NCI-H345 treated with DMSO at 0.1 percent for 48 hours (cell line): ENCODE data around the gene CC2D1A.
A peak's percentile ranks its signal among the peaks of the same experiment; 100 is the strongest.

Experiments used
- DNase-seq: peaks from one replicate; lab custom pipeline; 2025; ENCODE audit not compliant: unreplicated experiment; lab: John Stamatoyannopoulos, UW

CC2D1A gene

GRCh38 chr19:13932911-13933393 lies 27.0 kb downstream of the CC2D1A start:
- no peak for DNase-seq

GRCh38 chr19:13934785-13935109 lies 28.7 kb downstream of the CC2D1A start:
- DNase-seq: no peak

DNA sequence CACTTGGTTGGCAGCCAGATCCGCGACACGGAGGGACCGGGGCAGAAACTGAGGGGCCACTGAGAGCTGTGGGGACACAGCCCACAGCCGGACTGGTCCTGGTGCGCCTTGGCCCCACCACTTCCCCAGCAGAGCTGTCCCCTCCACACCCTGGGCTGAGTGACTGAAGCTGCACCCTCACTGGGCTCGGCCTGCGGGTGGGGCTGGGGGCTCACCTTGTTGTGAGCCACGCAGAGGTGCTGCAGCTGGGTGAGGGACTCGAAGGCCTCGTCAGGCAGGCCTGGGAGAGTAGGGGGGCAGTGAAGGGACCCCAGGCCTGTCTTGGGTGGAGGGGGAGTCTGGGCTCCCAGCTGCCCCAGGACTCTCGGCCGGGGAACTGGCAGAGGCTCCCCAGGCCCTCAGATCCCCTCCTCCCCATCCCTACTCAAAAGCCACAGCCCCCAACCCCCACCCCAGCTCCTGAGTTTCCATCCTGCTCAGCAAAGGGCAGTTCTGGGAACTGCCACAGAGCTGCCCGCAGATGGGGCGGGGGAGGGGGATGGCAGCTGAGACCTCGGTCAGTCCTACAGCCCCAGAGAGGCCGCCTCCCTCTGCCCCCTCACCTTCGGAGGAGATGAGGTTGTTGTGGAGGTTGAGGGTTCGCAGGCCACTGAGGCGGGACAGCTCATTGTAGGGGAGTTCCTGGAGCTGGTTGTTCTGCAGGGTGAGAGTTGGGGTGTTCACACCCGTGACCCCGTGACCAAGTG lies 29.9 kb downstream of the CC2D1A start:
- DNase-seq: no peak

DNA sequence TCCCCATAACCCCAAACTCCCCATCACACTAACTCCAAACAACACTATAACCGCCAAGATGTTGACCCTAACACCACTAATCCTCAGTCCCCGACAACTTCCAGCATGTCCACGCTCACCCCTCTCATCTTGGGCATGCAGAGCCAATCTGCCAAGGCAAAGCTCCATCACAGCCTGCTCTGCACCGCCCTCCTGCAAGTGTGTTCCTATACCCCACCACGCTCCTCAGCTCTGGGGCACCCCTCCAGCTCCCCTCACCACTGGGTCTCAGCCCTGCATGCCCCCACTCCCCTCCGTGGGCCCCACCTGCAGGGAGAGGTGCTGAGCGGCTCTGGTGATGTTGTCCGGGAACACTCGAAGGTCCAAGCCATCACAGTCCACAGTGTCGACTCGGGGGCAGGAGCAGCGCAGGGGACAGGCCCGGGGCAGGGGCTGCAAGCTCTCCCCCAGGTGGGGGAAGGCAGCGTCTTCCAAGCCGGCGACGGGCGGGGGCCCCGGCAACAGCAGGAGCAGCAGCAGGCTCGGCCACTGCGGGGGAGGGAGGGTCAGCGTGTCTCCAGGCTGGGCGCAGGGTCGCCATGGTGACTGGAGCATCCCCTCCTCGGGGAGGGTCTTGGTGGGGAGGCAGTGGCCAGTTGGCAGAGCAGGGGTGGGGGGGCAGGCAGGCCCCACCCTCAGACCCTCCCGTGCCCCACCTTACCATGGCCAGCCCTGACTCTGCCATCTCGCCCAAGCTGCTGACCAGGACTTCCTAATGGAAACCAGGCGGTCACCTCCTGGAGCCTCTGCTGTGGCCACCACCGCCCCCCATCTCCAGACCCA lies 31.7 kb downstream of the CC2D1A start:
- no peak for DNase-seq

GRCh38 chr19:13938301-13939064 lies 32.5 kb downstream of the CC2D1A start, which contains the start of gene PODNL1:
Gene PODNL1, minus strand, starts transcription at chr19:13938417. Its CDS starts 236 bp downstream, at chr19:13938181.
- no peak for DNase-seq

- no peak for DNase-seq
Observed at GRCh38 chr19:13942023-13942684, 36.2 kb downstream of the CC2D1A start.

GRCh38 chr19:13946414-13946813 lies 40.4 kb downstream of the CC2D1A start:
- no peak for DNase-seq

DNA sequence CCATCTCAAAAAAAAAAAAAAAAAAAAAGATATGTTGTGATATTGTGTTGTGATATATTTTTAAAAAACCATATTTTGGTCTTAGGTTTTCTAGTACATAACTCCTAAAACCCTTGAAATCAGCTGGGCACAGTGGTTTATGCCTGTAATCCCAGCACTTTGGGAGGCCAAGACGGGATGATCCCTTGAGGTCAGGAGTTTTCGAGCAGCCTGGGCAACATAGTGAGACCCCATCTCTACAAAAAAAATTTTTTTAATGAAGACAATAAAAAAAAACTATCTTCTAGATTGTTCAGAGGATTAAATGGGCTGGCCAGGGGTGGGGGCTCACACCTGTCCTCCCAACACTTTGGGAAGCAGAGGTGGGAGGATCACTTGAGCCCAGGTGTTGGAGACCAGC lies 45.0 kb downstream of the CC2D1A start:
- DNase-seq: no peak

GRCh38 chr19:13951799-13952153 lies 45.8 kb downstream of the CC2D1A start:
- DNase-seq: no peak

DNA sequence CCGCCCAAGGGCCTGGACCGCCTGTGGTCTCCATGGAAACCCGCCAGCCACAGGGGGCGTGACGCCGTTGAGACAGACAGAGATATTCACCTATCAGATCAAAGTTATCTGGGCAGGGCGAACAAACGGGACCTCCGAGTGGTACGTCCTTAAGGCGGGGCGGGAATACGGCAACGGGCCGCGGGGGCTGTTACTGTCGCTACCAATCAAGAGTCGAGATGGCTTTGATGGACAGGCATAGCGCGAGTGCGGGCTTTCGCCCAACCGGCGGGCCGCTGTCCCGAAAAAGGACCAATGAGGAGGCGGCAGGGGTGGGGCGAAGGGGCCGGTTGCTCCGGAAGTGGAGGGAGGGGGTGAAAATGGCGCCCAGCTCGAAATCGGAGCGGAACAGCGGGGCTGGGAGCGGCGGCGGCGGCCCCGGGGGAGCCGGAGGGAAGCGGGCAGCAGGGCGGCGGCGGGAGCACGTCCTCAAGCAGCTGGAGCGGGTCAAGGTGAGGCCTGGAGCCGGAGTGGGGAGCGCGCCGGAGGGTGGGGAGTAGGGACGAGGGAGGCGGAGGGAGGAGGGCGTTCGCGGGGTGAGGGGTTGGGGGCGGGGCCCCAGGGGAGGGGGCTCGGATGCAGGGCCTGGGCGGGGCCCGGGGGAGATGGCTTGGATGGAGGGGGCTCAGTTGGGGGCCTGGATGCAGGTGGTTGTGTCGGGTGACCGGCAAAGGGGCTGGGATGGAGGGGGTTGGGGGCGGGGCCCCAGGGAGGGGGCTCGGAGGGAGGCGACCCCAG lies 46.3 kb downstream of the CC2D1A start, which contains the start of gene DCAF15:
Gene DCAF15, plus strand, starts transcription at position 356 of the 777 bp plus-strand sequence. Its CDS starts 4 bp downstream, at position 360.
- DNase-seq: peak; percentile 95

- no peak for DNase-seq
Observed at GRCh38 chr19:13952931-13953531, 47.0 kb downstream of the CC2D1A start.

DNA sequence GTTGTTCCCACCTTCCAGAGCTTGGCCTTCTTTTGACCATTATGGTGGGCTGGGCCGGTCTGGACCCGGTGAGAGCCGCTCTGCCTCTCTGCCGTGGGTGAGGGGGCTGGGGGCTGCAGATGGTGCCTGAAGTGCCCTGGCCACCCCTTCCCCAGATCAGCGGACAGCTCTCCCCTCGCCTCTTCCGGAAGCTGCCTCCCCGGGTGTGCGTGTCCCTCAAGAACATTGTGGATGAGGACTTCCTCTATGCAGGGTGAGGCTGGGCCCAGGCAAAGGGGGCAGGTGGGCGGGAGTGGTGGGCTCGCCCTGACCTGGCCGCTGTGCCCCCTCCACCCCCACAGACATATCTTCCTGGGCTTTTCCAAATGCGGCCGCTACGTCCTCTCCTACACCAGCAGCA lies 48.2 kb downstream of the CC2D1A start:
- no peak for DNase-seq

DNA sequence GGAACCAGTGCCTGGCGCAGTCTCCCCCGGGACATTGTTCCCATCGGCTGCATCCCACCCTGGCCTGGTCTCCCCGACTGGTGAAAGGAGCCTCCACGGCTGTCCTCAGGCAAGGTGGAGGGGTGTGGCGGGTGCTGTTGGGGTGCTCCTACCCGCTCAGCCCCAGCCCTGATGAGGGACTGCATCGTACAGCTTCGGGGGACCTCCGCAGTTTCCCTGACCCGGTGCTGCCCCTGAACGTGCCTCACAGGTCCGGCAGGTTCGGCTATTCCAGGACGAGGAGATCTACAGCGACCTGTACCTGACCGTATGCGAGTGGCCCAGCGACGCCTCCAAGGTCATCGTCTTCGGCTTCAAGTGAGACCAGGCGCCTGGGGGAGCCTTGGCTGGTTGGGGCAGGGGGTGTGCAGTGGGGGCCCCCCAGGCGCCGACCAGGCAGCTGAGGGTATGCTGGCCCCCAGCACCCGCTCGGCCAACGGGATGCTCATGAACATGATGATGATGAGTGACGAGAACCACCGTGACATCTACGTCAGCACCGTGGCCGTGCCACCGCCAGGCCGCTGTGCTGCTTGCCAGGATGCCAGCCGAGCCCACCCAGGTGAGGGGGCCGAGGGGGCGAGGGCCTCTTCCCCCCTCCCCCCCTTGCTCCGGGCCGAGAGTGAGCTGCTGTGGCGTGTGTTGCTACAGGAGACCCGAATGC lies 49.8 kb downstream of the CC2D1A start:
- DNase-seq: no peak

DNA sequence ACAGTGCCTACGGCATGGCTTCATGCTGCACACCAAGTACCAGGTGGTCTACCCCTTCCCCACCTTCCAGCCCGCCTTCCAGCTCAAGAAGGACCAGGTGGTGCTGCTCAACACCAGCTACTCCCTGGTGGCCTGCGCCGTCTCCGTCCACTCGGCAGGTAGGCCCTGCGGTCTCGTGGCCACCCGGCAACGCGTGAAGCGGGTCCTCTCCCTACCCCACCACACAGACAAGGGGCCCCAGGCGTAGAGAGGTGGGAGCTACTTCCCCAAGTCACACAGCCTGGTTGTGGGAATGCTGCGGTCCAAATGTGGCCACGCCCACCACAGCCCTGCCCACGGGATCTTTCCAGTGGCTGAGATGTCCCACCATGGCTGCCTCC lies 50.4 kb downstream of the CC2D1A start:
- no peak for DNase-seq

GRCh38 chr19:13957051-13957450 lies 51.0 kb downstream of the CC2D1A start:
- DNase-seq: no peak

DNA sequence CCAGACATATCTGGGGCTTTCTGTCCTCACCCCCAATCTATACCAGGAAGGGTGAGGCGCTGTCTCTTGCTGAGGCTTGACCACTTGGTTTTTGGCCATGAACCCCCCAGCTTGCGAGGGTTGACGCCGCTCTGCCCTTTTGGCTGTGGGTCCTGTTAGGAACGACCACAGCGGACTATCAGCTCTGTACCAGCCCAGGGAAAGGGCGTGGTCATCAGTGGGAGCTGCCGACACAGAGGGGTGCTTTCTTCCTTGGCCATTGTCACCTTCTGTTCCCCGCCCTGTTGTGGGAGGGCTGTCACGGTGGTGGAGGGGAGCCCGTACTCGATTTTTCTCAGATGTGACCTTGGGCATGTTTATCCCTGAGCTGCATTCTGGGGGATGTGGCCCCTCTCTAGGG lies 52.0 kb downstream of the CC2D1A start:
- no peak for DNase-seq

DNA sequence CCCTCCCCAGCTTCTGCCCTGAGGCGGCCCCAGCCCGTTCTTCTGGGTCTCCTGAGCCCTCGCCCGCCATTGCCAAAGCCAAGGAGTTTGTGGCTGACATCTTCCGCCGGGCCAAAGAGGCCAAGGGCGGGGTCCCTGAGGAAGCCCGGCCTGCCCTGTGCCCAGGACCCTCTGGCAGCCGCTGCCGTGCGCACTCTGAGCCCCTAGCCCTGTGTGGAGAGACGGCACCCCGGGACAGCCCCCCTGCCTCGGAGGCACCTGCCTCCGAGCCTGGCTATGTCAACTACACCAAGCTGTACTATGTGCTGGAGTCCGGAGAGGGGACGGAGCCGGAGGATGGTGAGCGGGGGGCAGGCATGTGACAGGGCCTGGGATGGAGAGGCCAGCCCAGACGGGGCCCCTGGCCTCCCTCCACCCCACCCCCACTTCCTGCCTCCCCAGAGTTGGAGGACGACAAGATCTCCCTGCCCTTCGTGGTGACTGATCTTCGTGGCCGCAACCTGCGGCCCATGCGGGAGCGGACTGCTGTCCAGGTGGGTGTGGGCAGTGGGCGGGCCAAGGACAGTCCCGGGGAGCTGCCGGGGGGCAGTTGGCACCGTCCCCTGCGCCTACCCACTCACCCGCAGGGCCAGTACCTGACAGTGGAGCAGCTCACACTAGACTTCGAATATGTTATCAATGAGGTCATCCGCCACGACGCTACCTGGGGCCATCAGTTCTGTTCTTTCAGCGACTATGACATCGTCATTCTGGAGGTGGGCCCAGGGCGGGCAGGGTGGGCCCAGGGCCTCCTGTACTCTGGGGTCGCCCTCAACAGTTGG lies 53.4 kb downstream of the CC2D1A start:
- no peak for DNase-seq
